GM04503 (cell line): Measurements from ENCODE around the gene PMF1.
A peak's percentile ranks its signal among the peaks of the same experiment; 100 is the strongest.

Experiments
- DNase-seq: peaks from one replicate; pipeline ENCODE4 v3.0.0-alpha.2; 2012; ENCODE audit warnings: low read depth

The PMF1 gene

GRCh38 chr1:156236164-156236563, 23.4 kb downstream of the PMF1 start:
- no peak for DNase-seq

- DNase-seq = no peak
These were observed 25.4 kb downstream of the PMF1 start for GRCh38 chr1:156238248-156238647.

- no peak for DNase-seq
These were observed 28.6 kb downstream of the PMF1 start for GRCh38 chr1:156241311-156241811.

GRCh38 chr1:156241926-156242325, 29.1 kb downstream of the PMF1 start, which contains the start of gene BGLAP:
TSS of gene BGLAP (plus strand) at chr1:156242184. CDS start at chr1:156242232, 48 bp downstream.
- no peak for DNase-seq

- no peak for DNase-seq
These were observed 29.9 kb downstream of the PMF1 start for GRCh38 chr1:156242738-156243137.

- no peak for DNase-seq
These were observed 31.3 kb downstream of the PMF1 start for GRCh38 chr1:156244126-156244525.

- no peak for DNase-seq
These were observed 31.9 kb downstream of the PMF1 start for GRCh38 chr1:156244712-156245111.

GRCh38 chr1:156245451-156246232, 32.8 kb downstream of the PMF1 start:
- DNase-seq = no peak

GRCh38 chr1:156246241-156246780, 33.5 kb downstream of the PMF1 start:
- DNase-seq = no peak

- no peak for DNase-seq
These were observed 34.1 kb downstream of the PMF1 start for GRCh38 chr1:156246781-156247459.

GRCh38 chr1:156247460-156248322, 34.9 kb downstream of the PMF1 start, which contains the start of gene PAQR6:
TSS of gene PAQR6 (minus strand) at chr1:156248056. CDS start at chr1:156246731, 1,325 bp downstream.
- DNase-seq = no peak

- DNase-seq = no peak
These were observed 35.5 kb downstream of the PMF1 start for GRCh38 chr1:156248323-156248683.

GRCh38 chr1:156249593-156249992, 36.8 kb downstream of the PMF1 start:
- no peak for DNase-seq

GRCh38 chr1:156251527-156251926, 38.7 kb downstream of the PMF1 start:
- DNase-seq = no peak

- DNase-seq = no peak
These were observed 40.8 kb downstream of the PMF1 start for GRCh38 chr1:156253634-156254033.

- no peak for DNase-seq
These were observed 44.9 kb downstream of the PMF1 start for GRCh38 chr1:156257711-156258110.

GRCh38 chr1:156258859-156259258, 46.1 kb downstream of the PMF1 start:
- DNase-seq = no peak

- DNase-seq = no peak
These were observed 47.0 kb downstream of the PMF1 start for GRCh38 chr1:156259805-156260204.

GRCh38 chr1:156260896-156261295, 48.1 kb downstream of the PMF1 start:
- no peak for DNase-seq

GRCh38 chr1:156262461-156263287, 49.9 kb downstream of the PMF1 start:
- peak; percentile 88 for DNase-seq

- DNase-seq = no peak
These were observed 50.5 kb downstream of the PMF1 start for GRCh38 chr1:156263288-156263655.
